B cell (primary cell): ENCODE measurements around the gene MAN1A2. TPM values are rescaled to one million over a fixed set of nuclear protein-coding genes. Genes with fewer than 3 reads are reported as not detected.

Experiments used
- ATAC-seq: fragments of 200-7000 bp; cut with Tn5 transposase; one replicate; pipeline ENCODE4 v1.10.0; 2021; ENCODE audit warnings: low read depth, mild to moderate bottlenecking, moderate number of reproducible peaks, moderate library complexity
- CTCF ChIA-PET: fragments of 350-600 bp; sonication (Branson Sonifier 250); formaldehyde crosslinking; loops from one replicate; lab custom pipeline; 2021; ENCODE audit warnings: antibody characterized with exemption, inconsistent platforms; lab: Charles Lee
- POLR2A ChIA-PET: fragments of 350-600 bp; sonication (Branson Sonifier 250); formaldehyde crosslinking; loops from one replicate; lab custom pipeline; 2021; ENCODE audit warnings: antibody characterized with exemption; lab: Charles Lee
- DNase-seq: peaks from one replicate; pipeline ENCODE4 v3.0.0; 2013
- H2AFZ ChIP-seq: 2 replicates; pipeline ENCODE4 v1.6.1; 2012; ENCODE audit warnings: mild to moderate bottlenecking, low read depth, low read length; ENCODE audit not compliant: insufficient read depth, poor library complexity, severe bottlenecking
- H3K27ac ChIP-seq, 2 donors: 1 replicate in 1 of 2; 2 replicates in 1 of 2; pipeline ENCODE4 v1.5.1; 2012 to 2013; ENCODE audit warnings: low read length in 2 of 2, mild to moderate bottlenecking in 2 of 2, moderate library complexity in 1 of 2
- H3K27me3 ChIP-seq, 4 experiments: fragments of 200-600 bp in 1 of 4; sonication (generic) in 1 of 4; replicated peaks in 1 of 4; 1 replicate in 2 of 4; 2 replicates in 2 of 4; pipeline versions ENCODE4 v1.6.1 to v1.7.0; 2013 to 2016; ENCODE audit warnings: low read length in 3 of 4, mild to moderate bottlenecking in 2 of 4, mixed read lengths in 1 of 4, moderate library complexity in 1 of 4; ENCODE audit not compliant: insufficient read depth in 4 of 4, control insufficient read depth in 3 of 4; ENCODE audit errors: control extremely low read depth in 1 of 4
- H3K36me3 ChIP-seq, 2 experiments: replicated peaks in 1 of 2; 1 replicate in 1 of 2; 2 replicates in 1 of 2; pipeline versions ENCODE4 v1.6.1 to v1.7.1; 2013; ENCODE audit warnings: low read length in 1 of 2; ENCODE audit not compliant: insufficient read depth in 2 of 2, control insufficient read depth in 1 of 2; ENCODE audit errors: control extremely low read depth in 1 of 2, extremely low read depth in 1 of 2
- H3K4me1 ChIP-seq, 2 donors: fragments of 200-600 bp in 1 of 2; sonication (generic) in 1 of 2; 1 replicate in 1 of 2; 2 replicates in 1 of 2; pipeline versions ENCODE4 v1.5.1 to v1.6.1; 2013 to 2017; ENCODE audit warnings: low read length in 2 of 2; ENCODE audit not compliant: control insufficient read depth in 2 of 2, insufficient read depth in 2 of 2
- H3K4me2 ChIP-seq: replicated peaks from 2 replicates; pipeline ENCODE3; 2012; ENCODE audit warnings: mild to moderate bottlenecking, low read depth, low read length; ENCODE audit not compliant: poor library complexity, severe bottlenecking
- H3K4me3 ChIP-seq, 5 experiments: fragments of 200-600 bp in 1 of 5; sonication (generic) in 1 of 5; 1 replicate in 3 of 5; 2 replicates in 2 of 5; pipeline versions ENCODE4 v1.5.1 to v1.7.0; 2011 to 2016; ENCODE audit warnings: low read length in 4 of 5, mild to moderate bottlenecking in 4 of 5, low read depth in 2 of 5, control low read depth in 1 of 5, moderate library complexity in 1 of 5; ENCODE audit not compliant: insufficient read depth in 1 of 5; ENCODE audit errors: control extremely low read depth in 1 of 5, extremely low read depth in 1 of 5
- H3K79me2 ChIP-seq: fragments of 200-600 bp; sonication (generic); one replicate; pipeline ENCODE4 v1.6.0; 2016; ENCODE audit warnings: low read length; ENCODE audit not compliant: control insufficient read depth, insufficient read depth
- H3K9ac ChIP-seq: fragments of 200-600 bp; sonication (generic); 2 replicates; pipeline ENCODE4 v1.6.1; 2017; ENCODE audit warnings: mild to moderate bottlenecking, low read length, moderate library complexity
- H3K9me3 ChIP-seq, 3 donors: one replicate each; pipeline versions ENCODE4 v1.6.1 to v1.7.1; 2013; ENCODE audit warnings: low read length in 2 of 3; ENCODE audit not compliant: control insufficient read depth in 2 of 3, insufficient read depth in 1 of 3; ENCODE audit errors: control extremely low read depth in 1 of 3
- H4K20me1 ChIP-seq: 2 replicates; pipeline ENCODE4 v1.6.0; 2012; ENCODE audit warnings: mild to moderate bottlenecking, low read length; ENCODE audit not compliant: insufficient read depth, control insufficient read depth, poor library complexity, severe bottlenecking
- H3K27ac Mint-ChIP-seq: one replicate; pipeline ENCODE4 v1.8.0; 2021; ENCODE audit warnings: mixed read lengths
- H3K27me3 Mint-ChIP-seq: one replicate; pipeline ENCODE4 v1.8.0; 2021; ENCODE audit warnings: mixed read lengths
- H3K4me1 Mint-ChIP-seq: one replicate; pipeline ENCODE4 v1.8.0; 2021; ENCODE audit warnings: mixed read lengths
- H3K4me3 Mint-ChIP-seq: one replicate; pipeline ENCODE4 v1.8.0; 2021; ENCODE audit warnings: mixed read lengths
- H3K9me3 Mint-ChIP-seq: one replicate; pipeline ENCODE4 v1.8.0; 2022; ENCODE audit warnings: mixed read lengths; ENCODE audit not compliant: insufficient read depth
- EZH2 ChIP-seq: IDR thresholded peaks from 2 replicates; pipeline ENCODE4 v1.6.1; 2012; ENCODE audit warnings: borderline replicate concordance, low read depth, mild to moderate bottlenecking, moderate library complexity, low read length; ENCODE audit not compliant: insufficient read depth, poor library complexity, severe bottlenecking
- WGBS: methylation state at CpG from one replicate; pipeline ENCODE4 v1.1.5; 2013; ENCODE audit warnings: missing lambda C conversion rate; ENCODE audit not compliant: insufficient coverage; 5-methylcytosine and 5-hydroxymethylcytosine counted together
- intact Hi-C: fragments of 100-400 bp; cut with micrococcal nuclease; formaldehyde crosslinking; loops from one replicate; pipeline ENCODE4 v1.10.0; 2022
- polyA plus RNA-seq: library from polyadenylated mRNA; depleted of rRNA; stranded (reverse); fragments of >200 nt; gene quantifications from 2 replicates; pipeline ENCODE4 v1.2.3, GENCODE V29; 2012
- total RNA-seq, 2 donors: library from RNA; stranded (reverse); fragments of 120-200 nt in 1 of 2; gene quantifications; 1 replicate in 1 of 2; 2 replicates in 1 of 2; pipeline versions ENCODE4 v1.2.3 to v1.2.4, GENCODE V29; 2013 to 2022
- TF ChIP-seq, protein P1 (sequence below): fragments of 200-600 bp; IDR thresholded peaks from one replicate; pipeline ENCODE4 v1.8.0; 2022; ENCODE audit warnings: antibody characterized with exemption, mild to moderate bottlenecking

Gene MAN1A2
- total and polyA plus RNA-seq, 2 donors (not counting 1 experiment from before 2014, with no cell fraction given) = 4.6 to 55.6 TPM

GRCh38 chr1:117561071-117561470 lies 193.8 kb downstream of the MAN1A2 start:
- Histone ChIP-seq H3K4me2 (no peak overlapping the region), H2AFZ (no peak overlapping the region), H3K79me2 (no peaks in the 10 kb centered on the region), H3K36me3 (no peaks in the 10 kb centered on the region), H3K4me3 (no peak overlapping the region), H4K20me1 (no peaks in the 10 kb centered on the region), H3K27me3 (no peaks in the 10 kb centered on the region), H3K9me3 (peaks cover 0 to 11% (median 0%) of the 10 kb centered on the region in 3 donors), H3K4me1 (peaks cover 6 to 7% of the 10 kb centered on the region in 2 donors), H3K9ac (no peak overlapping the region), H3K27ac (no peak overlapping the region)
- TF ChIP-seq EZH2 = no peak
- TF ChIP-seq, protein P1, sequence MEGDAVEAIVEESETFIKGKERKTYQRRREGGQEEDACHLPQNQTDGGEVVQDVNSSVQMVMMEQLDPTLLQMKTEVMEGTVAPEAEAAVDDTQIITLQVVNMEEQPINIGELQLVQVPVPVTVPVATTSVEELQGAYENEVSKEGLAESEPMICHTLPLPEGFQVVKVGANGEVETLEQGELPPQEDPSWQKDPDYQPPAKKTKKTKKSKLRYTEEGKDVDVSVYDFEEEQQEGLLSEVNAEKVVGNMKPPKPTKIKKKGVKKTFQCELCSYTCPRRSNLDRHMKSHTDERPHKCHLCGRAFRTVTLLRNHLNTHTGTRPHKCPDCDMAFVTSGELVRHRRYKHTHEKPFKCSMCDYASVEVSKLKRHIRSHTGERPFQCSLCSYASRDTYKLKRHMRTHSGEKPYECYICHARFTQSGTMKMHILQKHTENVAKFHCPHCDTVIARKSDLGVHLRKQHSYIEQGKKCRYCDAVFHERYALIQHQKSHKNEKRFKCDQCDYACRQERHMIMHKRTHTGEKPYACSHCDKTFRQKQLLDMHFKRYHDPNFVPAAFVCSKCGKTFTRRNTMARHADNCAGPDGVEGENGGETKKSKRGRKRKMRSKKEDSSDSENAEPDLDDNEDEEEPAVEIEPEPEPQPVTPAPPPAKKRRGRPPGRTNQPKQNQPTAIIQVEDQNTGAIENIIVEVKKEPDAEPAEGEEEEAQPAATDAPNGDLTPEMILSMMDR = no peak
- Mint-ChIP-seq H3K9me3 (peaks cover 5% of the 10 kb centered on the region), H3K4me3 (no peak overlapping the region), H3K27ac (no peak overlapping the region), H3K27me3 (peaks cover 4% of the 10 kb centered on the region), H3K4me1 (peaks cover 10% of the 10 kb centered on the region)
- intact Hi-C loops = no loop called here
- WGBS = 95% methylated on average over 2 of the region's 2 CpGs
- no peak for DNase-seq
- ChIA-PET POLR2A (no interaction called here), CTCF (interaction anchor here (0.8 to 1.6 kb wide), 3 partner anchors 26 to 194 kb away, joined by 3 to 7 read pairs (median 3); no protein-coding TSS in a partner anchor)
- no peak for ATAC-seq

DNA sequence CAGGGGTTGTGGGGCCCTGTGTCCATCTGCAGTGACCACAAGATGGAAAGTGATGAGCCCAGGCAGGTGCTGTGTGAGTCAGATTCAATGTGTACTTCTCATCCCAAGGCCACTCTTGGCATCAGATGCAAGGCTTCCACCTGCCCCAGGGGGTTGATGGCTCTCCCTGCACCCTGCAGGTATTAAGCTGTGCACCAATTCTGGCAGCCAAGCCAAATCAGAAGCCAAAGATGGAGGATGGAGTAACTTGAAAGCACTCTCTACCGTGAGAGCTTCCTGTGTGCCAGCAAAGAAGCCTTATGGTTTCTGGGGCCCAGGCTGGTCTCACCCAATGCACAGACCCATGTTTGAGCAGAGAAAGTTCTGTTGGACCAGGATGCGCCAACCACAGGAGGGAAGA lies 194.3 kb downstream of the MAN1A2 start:
- POLR2A ChIA-PET = no interaction called here
- TF ChIP-seq EZH2 = no peak
- TF ChIP-seq, protein P1 = no peak
- Mint-ChIP-seq H3K4me3 (no peak overlapping the region), H3K27me3 (peaks cover 4% of the 10 kb centered on the region), H3K4me1 (peaks cover 8% of the 10 kb centered on the region), H3K9me3 (peaks cover 5% of the 10 kb centered on the region), H3K27ac (no peak overlapping the region)
- no peak for ATAC-seq
- Histone ChIP-seq H3K9me3 (peaks cover 0 to 11% (median 0%) of the 10 kb centered on the region in 3 donors), H2AFZ (no peak overlapping the region), H3K4me1 (peaks cover 3 to 6% of the 10 kb centered on the region in 2 donors), H3K4me2 (no peak overlapping the region), H3K27ac (no peak overlapping the region), H3K27me3 (no peaks in the 10 kb centered on the region), H3K36me3 (no peaks in the 10 kb centered on the region), H3K79me2 (no peaks in the 10 kb centered on the region), H3K9ac (no peak overlapping the region), H3K4me3 (no peak overlapping the region), H4K20me1 (no peaks in the 10 kb centered on the region)
- CTCF ChIA-PET = interaction anchor here (0.8 to 1.6 kb wide), 2 partner anchors 26 to 194 kb away, joined by 3 to 7 read pairs; no protein-coding TSS in a partner anchor
- intact Hi-C loops = no loop called here
- no peak for DNase-seq
- 100% methylated on average over 1 of the region's 2 CpGs for WGBS
